Prostate gland (tissue), 2 donors: ENCODE results near the gene PCIF1. TPM values are rescaled to one million over a fixed set of nuclear protein-coding genes. Genes with fewer than 3 reads are reported as not detected.

Experiments used
- DNase-seq: peaks from one replicate; pipeline ENCODE4 v3.0.0-alpha.2; 2019; ENCODE audit warnings: low spot score
- H3K27ac ChIP-seq, 2 donors: fragments of 200-600 bp; sonication (generic); 2 replicates each; pipeline ENCODE4 v1.5.1; 2017 to 2019
- H3K27me3 ChIP-seq: fragments of 200-600 bp; sonication (generic); replicated peaks from 2 replicates; pipeline ENCODE4 v1.5.1; 2019; ENCODE audit not compliant: insufficient read depth
- H3K36me3 ChIP-seq, 2 donors: fragments of 200-600 bp; sonication (generic); 1 replicate in 1 of 2; 2 replicates in 1 of 2; pipeline versions ENCODE4 v1.5.1 to v1.8.1; 2017 to 2019
- H3K4me1 ChIP-seq: fragments of 200-600 bp; sonication (generic); replicated peaks from 2 replicates; pipeline ENCODE4 v1.5.1; 2019
- H3K4me3 ChIP-seq, 2 donors: fragments of 200-600 bp; sonication (generic); 2 replicates each; pipeline ENCODE4 v1.5.1; 2017 to 2019
- H3K9me3 ChIP-seq: fragments of 200-600 bp; sonication (generic); 2 replicates; pipeline ENCODE4 v1.5.1; 2017
- CTCF ChIP-seq, 4 experiments: fragments of 200-600 bp in 2 of 4; fragments of 450-650 bp in 2 of 4; sonication (generic) in 2 of 4; IDR thresholded peaks; 1 replicate in 3 of 4; 2 replicates in 1 of 4; pipeline ENCODE4 v1.5.1; 2016 to 2019; ENCODE audit warnings: antibody characterized with exemption in 4 of 4, mild to moderate bottlenecking in 2 of 4, moderate library complexity in 2 of 4
- POLR2A ChIP-seq: fragments of 450-650 bp; IDR thresholded peaks from one replicate; pipeline ENCODE4 v1.6.1; 2016; ENCODE audit warnings: antibody characterized with exemption, mild to moderate bottlenecking
- POLR2AphosphoS5 ChIP-seq: sonication (generic); formaldehyde crosslinking; IDR thresholded peaks from one replicate; pipeline ENCODE4 v1.6.1; 2017; ENCODE audit warnings: antibody characterized with exemption
- WGBS: methylation state at CpG from one replicate; pipeline ENCODE4 v1.1.5; 2018; 5-methylcytosine and 5-hydroxymethylcytosine counted together
- intact Hi-C: fragments of 100-400 bp; cut with DNase I; formaldehyde crosslinking; loops from one replicate; pipeline ENCODE4 v1.14.2; 2022
- total RNA-seq, 2 donors: library from RNA; depleted of rRNA; stranded (reverse); fragments of >200 nt; gene quantifications; one replicate each; pipeline ENCODE4 v1.1.0, GENCODE V29; 2016

PCIF1 gene
- total RNA-seq, 2 donors from 2014 or later, result 39.8 to 54.9 TPM

DNA sequence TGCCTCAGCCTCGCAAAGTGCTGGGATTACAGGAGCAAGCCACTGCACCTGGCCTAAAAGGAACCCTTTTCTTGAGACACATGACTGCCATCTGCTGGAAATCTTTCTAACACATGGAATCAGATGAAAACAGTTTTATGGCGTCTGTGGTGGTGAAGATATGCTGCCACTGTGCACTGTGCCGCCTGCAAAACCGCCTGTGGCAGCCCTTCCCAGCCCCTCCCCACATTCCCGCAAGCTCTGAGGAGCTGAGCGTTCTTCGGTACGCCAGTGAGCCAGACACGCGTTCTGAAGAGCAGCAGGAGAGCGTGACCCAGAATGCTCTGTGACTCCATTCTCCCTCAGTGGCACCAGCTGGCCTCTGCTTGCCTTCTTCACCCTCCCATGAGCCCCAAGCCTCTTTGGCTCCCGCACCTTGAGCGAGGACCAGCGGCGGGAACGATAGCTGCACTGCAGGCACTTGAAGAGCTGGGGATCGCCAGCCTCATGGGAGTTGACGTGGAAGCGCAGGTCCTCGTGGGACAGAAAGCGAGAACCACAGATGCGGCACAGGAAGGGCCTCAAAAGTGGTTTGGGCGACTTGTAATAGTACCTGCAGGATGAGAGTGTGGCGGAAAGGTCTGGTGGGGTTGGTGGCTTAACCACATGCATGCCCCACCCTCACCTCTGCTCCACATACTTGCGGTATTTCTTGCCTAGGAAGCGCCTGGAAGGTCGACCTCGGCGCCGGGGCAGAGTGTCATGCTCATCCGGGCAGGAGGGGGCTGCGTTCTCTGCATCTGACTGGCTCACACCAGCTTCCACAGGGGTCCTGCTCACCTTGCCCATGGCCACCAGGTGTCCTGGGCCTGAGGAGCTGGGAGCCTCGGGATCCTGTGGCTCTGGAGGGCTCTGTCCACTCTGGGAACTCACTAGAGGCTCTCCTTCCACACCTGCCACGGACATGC, 28.8 kb downstream of the PCIF1 start:
- DNase-seq, result no peak
- no peaks in the 10 kb centered on the region for H3K9me3 ChIP-seq
- H3K4me3 ChIP-seq, result no peak overlapping the region
- TF ChIP-seq POLR2A, result no peak
- TF ChIP-seq POLR2AphosphoS5, result peak; percentile 44
- TF ChIP-seq CTCF (IDR thresholded peaks at IDR 0.05), result peak in 2 of 4 experiments; percentile 45 to 46
- no peaks in the 10 kb centered on the region for H3K4me1 ChIP-seq
- intact Hi-C loops, result loop anchor here (10.0 kb wide), 1 partner anchor 69 kb away; the partner anchor contains the start of genes CTSA and NEURL2
- 74% methylated on average over 28 of the region's 34 CpGs for WGBS
- H3K36me3 ChIP-seq, result peaks cover 9 to 48% of the 10 kb centered on the region in 2 donors
- no peaks in the 10 kb centered on the region for H3K27me3 ChIP-seq
- no peak overlapping the region for H3K27ac ChIP-seq

DNA sequence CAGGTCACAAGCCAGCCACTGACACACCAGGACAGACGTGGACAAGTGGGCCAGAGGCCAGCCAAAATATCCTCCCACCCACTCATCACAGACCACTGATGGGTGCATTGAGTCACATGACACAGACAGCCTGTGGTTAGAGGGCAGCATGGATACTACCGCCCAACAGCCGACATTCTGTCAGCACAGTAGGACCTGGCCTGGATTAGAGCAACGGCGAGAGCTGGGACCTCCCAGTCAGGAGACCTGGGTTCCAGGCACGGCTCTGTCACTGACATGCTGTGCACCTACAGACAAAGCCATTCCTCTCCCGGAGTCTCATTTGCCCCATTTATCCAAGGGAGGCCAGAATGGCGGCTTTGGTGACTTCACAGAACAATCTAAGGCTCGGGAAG, 29.5 kb downstream of the PCIF1 start:
- intact Hi-C loops, result loop anchor here (10.0 kb wide), 1 partner anchor 69 kb away; the partner anchor contains the start of genes CTSA and NEURL2
- Histone ChIP-seq H3K27ac (no peak overlapping the region), H3K27me3 (no peaks in the 10 kb centered on the region), H3K9me3 (no peaks in the 10 kb centered on the region), H3K4me3 (no peak overlapping the region), H3K4me1 (no peaks in the 10 kb centered on the region), H3K36me3 (peaks cover 6 to 41% of the 10 kb centered on the region in 2 donors)
- no peak for DNase-seq
- WGBS, result 90% methylated on average over 9 of the region's 9 CpGs
- TF ChIP-seq POLR2AphosphoS5 (no peak), CTCF (IDR thresholded peaks at IDR 0.05) (no peak), POLR2A (no peak)

DNA sequence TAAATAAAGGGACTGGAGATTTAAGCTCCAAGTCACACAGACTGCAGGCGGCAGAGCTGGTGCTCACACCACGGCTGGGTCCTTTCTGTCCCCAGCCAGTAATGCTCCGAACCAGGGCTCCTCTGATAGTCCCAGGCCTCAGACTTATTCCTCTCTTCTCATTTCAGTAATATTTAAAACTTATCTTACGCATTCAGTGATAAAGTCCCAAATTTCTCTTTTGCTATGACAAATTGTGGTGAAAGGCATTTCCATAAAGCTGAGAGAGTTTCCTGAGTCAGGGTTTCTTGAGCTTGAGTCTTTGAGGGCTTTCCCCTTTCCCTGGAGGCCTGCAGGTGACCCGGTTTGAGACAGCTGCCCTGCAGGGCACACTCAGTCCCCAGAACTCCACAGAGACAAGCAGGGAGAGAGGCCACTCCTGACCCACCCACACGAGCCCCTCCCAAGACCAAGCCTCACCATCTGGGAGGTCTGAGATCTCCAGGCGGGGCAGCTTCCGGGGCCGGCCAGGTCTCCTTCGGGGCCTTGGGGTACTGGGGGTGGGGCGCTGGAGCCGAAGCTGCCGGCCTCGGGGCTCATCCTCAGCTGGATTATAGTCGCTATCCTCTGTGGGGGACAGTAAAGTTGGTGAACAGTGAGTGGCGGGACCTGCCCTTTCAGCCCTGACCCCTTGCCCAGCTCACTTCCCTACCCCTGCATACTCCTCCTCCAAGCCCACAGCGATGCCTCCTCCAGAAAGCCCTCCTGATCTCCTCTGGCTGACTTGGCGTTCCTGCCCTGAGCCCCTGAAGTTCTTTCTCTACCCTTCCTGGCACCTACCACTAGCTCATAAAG, 30.9 kb downstream of the PCIF1 start:
- DNase-seq, result no peak
- intact Hi-C loops, result loop anchor here (10.0 kb wide), 1 partner anchor 71 kb away; the partner anchor contains the start of genes CTSA and NEURL2
- peaks cover 0 to 31% of the 10 kb centered on the region in 2 donors for H3K36me3 ChIP-seq
- WGBS, result 89% methylated on average over 18 of the region's 18 CpGs
- H3K9me3 ChIP-seq, result no peaks in the 10 kb centered on the region
- no peak overlapping the region for H3K4me3 ChIP-seq
- no peak overlapping the region for H3K27ac ChIP-seq
- no peaks in the 10 kb centered on the region for H3K4me1 ChIP-seq
- TF ChIP-seq CTCF (IDR thresholded peaks at IDR 0.05), result no peak
- no peak for TF ChIP-seq POLR2A
- no peak for TF ChIP-seq POLR2AphosphoS5
- no peaks in the 10 kb centered on the region for H3K27me3 ChIP-seq

DNA sequence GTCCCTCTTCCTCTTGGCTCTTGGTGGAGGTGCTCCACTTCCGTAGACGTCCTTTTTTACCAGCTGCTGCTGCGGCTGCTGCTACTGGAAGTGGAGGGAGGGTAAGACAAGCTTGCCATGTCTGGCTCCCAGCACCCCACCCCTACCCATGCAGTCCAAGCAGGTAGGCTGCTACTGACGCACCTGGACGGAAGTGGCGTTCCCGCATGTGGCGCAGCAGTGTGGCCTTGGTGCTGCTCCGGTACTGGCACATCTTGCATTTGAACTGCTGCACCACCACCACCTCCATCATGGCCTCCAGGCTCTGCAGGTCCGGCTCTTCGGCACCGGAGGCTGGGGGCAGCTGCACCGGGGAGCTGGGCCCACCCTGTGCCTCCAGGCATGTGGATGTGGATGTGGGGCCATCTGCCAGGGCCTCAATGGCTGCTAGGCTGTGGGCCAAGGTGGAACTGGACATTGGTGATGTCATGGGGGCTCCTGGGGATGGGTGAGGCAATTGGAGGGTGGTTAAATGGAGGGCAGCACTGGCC, 33.1 kb downstream of the PCIF1 start:
- 92% methylated on average over 13 of the region's 13 CpGs for WGBS
- H3K4me1 ChIP-seq, result no peaks in the 10 kb centered on the region
- TF ChIP-seq CTCF (IDR thresholded peaks at IDR 0.05) (no peak), POLR2AphosphoS5 (no peak), POLR2A (no peak)
- no peak for DNase-seq
- no peaks in the 10 kb centered on the region for H3K9me3 ChIP-seq
- H3K4me3 ChIP-seq, result no peak overlapping the region
- intact Hi-C loops, result loop anchor here (10.0 kb wide), 1 partner anchor 73 kb away; the partner anchor contains the start of genes CTSA and NEURL2
- no peak overlapping the region for H3K27ac ChIP-seq
- no peaks in the 10 kb centered on the region for H3K27me3 ChIP-seq
- peaks cover 0 to 23% of the 10 kb centered on the region in 2 donors for H3K36me3 ChIP-seq
